ENCODE data around the gene PSMC5. TPM values are rescaled to one million over a fixed set of nuclear protein-coding genes. Genes with fewer than 3 reads are reported as not detected.

PSMC5 gene
- total and polyA plus RNA-seq, 9 of the 15 experiments (the other 6 are each of a cell fraction or from before 2014, with no cell fraction given): 89.2 to 393 (median 161) TPM

- TF ChIP-seq ZNF407 (IDR thresholded peaks at IDR 0.05; ENCODE audit: low read depth) (no peak), CHD2 (IDR thresholded peaks at IDR 0.05; ENCODE audit: low read depth, low read length) (peak; percentile 87), CREM (IDR thresholded peaks at IDR 0.05; ENCODE audit: low read depth) (peak; percentile 95), ZNF609 (CRISPR knock-in tag; IDR thresholded peaks at IDR 0.05; ENCODE audit: borderline replicate concordance) (no peak; the same call in none of the 2 replicates), DNMT1 (IDR thresholded peaks at IDR 0.05) (no peak), CREBBP (IDR thresholded peaks at IDR 0.05; ENCODE audit: low read depth, low read length) (no peak), POLR2AphosphoS5 (IDR thresholded peaks at IDR 0.05; ENCODE audit: control insufficient read depth, insufficient read depth, low read depth, low read length) (peak; percentile 46; the same call in 1 of the 2 replicates), GABPA (tag; conservative IDR thresholded peaks at IDR 0.05; ENCODE audit: low read depth) (peak; percentile 15; the same call in 1 of the 2 replicates), ATF3 (IDR thresholded peaks at IDR 0.05) (peak; percentile 72), ATF3 (CRISPR knock-in tag; conservative IDR thresholded peaks at IDR 0.05) (peak; percentile 79), HDAC2 (IDR thresholded peaks at IDR 0.05) (peak; percentile 61), ZNF347 (CRISPR knock-in tag; IDR thresholded peaks at IDR 0.05; ENCODE audit: low read depth) (no peak), TCF3 (CRISPR knock-in tag; IDR thresholded peaks at IDR 0.05) (peak; percentile 20; the same call in 1 of the 2 replicates)
Observed at GRCh38 chr17:63848834-63849689, 21.8 kb downstream of the PSMC5 start (continued).

Measured in K562 (cell line).